Measurements from ENCODE around the gene CNOT4.

The CNOT4 gene

GRCh38 chr7:135409845-135410542 lies 99.9 kb downstream of the CNOT4 start:
- no peak overlapping the region for H3K27ac ChIP-seq

DNA sequence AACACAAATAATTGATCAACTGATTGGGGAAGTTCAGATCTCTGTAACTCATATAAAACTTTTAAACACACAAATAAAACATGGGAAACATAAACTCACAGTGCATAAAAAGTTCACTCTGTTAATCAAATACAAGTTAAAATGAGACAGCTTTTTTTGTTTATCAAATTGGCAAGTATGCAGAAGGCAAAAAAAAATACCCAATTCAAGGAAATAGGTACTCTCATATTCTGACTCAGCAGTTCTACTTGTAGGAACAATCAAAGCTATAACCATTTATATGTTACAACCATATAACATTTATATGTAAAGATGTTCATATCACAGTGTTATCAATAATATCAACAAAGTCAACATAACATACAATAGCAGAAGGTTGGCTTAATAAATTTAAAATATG lies 102.0 kb downstream of the CNOT4 start:
- TF ChIP-seq, protein P1, sequence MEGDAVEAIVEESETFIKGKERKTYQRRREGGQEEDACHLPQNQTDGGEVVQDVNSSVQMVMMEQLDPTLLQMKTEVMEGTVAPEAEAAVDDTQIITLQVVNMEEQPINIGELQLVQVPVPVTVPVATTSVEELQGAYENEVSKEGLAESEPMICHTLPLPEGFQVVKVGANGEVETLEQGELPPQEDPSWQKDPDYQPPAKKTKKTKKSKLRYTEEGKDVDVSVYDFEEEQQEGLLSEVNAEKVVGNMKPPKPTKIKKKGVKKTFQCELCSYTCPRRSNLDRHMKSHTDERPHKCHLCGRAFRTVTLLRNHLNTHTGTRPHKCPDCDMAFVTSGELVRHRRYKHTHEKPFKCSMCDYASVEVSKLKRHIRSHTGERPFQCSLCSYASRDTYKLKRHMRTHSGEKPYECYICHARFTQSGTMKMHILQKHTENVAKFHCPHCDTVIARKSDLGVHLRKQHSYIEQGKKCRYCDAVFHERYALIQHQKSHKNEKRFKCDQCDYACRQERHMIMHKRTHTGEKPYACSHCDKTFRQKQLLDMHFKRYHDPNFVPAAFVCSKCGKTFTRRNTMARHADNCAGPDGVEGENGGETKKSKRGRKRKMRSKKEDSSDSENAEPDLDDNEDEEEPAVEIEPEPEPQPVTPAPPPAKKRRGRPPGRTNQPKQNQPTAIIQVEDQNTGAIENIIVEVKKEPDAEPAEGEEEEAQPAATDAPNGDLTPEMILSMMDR (IDR thresholded peaks at IDR 0.05) = no peak
- Histone ChIP-seq H3K4me3 (ENCODE audit: low read depth in 1 of 2, low read length in 1 of 2) (no peak overlapping the region), H3K9me3 (no peaks in the 10 kb centered on the region), H3K27ac (no peak overlapping the region), H3K27me3 (no peaks in the 10 kb centered on the region), H3K4me1 (ENCODE audit: control insufficient read depth in 1 of 2, insufficient read depth in 1 of 2, low read depth in 1 of 2, low read length in 1 of 2) (no peaks in the 10 kb centered on the region), H3K36me3 (peaks cover 39% of the 10 kb centered on the region)

More at GRCh38 chr7:135409845-135410542, 99.9 kb downstream of the CNOT4 start:
- H3K36me3 ChIP-seq = peaks cover 41% of the 10 kb centered on the region
- H3K4me3 ChIP-seq (ENCODE audit: low read depth in 1 of 2, low read length in 1 of 2) = no peak overlapping the region
- no peaks in the 10 kb centered on the region for H3K4me1 ChIP-seq (ENCODE audit: control insufficient read depth in 1 of 2, insufficient read depth in 1 of 2, low read depth in 1 of 2, low read length in 1 of 2)
- H3K27me3 ChIP-seq = no peaks in the 10 kb centered on the region
- TF ChIP-seq, protein P1 (IDR thresholded peaks at IDR 0.05) = no peak
- no peaks in the 10 kb centered on the region for H3K9me3 ChIP-seq

DNA sequence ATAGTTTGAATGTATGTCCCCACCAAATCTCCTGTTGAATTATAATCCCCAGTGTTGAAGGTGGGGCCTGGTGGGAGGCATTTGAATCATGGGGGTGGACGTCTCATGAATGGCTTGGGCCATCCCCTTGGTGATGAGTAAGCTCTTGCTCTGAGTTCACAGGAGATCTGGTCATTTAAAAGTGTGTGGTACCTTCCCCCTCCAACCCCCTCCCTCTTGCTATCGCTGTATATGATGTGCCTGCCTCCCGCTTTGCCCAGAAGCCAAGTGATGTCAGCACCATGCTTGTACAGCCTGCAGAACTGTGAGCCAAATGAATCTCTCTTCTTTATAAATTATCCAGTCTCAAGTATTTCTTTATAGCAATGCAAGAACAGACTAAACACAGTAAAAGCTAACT lies 103.0 kb downstream of the CNOT4 start:
- no peak overlapping the region for H3K4me3 ChIP-seq (ENCODE audit: low read depth in 1 of 2, low read length in 1 of 2)
- H3K27me3 ChIP-seq = no peaks in the 10 kb centered on the region
- H3K27ac ChIP-seq = no peak overlapping the region
- TF ChIP-seq, protein P1 (IDR thresholded peaks at IDR 0.05) = no peak
- H3K4me1 ChIP-seq (ENCODE audit: control insufficient read depth in 1 of 2, insufficient read depth in 1 of 2, low read depth in 1 of 2, low read length in 1 of 2) = no peaks in the 10 kb centered on the region
- peaks cover 34% of the 10 kb centered on the region for H3K36me3 ChIP-seq
- no peaks in the 10 kb centered on the region for H3K9me3 ChIP-seq

DNA sequence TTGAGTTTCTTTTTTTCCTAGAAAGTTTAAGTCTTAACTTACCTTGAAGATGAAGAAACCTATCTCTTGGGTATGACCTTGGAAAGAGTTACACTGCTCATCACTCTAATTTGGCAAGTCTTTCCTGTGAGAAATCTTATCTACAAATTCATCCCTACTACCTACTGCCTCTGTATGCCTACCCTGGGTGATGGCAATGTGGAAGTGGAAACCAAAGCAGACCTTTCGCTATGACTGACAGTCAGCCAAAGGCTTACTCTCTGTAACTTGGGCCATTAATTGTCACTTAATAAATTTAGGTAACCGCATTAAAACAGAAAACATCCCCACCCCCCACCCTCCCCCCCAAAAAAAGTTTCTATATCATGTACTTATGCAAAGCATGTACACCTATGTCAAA lies 103.9 kb downstream of the CNOT4 start:
- H3K36me3 ChIP-seq = peaks cover 34% of the 10 kb centered on the region
- H3K9me3 ChIP-seq = no peaks in the 10 kb centered on the region
- no peaks in the 10 kb centered on the region for H3K27me3 ChIP-seq
- H3K4me3 ChIP-seq (ENCODE audit: low read depth in 1 of 2, low read length in 1 of 2) = no peak overlapping the region
- H3K27ac ChIP-seq = no peak overlapping the region
- H3K4me1 ChIP-seq (ENCODE audit: control insufficient read depth in 1 of 2, insufficient read depth in 1 of 2, low read depth in 1 of 2, low read length in 1 of 2) = no peaks in the 10 kb centered on the region
- TF ChIP-seq, protein P1 (IDR thresholded peaks at IDR 0.05) = no peak

- Histone ChIP-seq H3K4me1 (ENCODE audit: control insufficient read depth in 1 of 2, insufficient read depth in 1 of 2, low read depth in 1 of 2, low read length in 1 of 2) (no peaks in the 10 kb centered on the region), H3K36me3 (peaks cover 21% of the 10 kb centered on the region), H3K27me3 (no peaks in the 10 kb centered on the region), H3K9me3 (no peaks in the 10 kb centered on the region), H3K27ac (no peak overlapping the region), H3K4me3 (ENCODE audit: low read depth in 1 of 2, low read length in 1 of 2) (no peak overlapping the region)
- TF ChIP-seq, protein P1 (IDR thresholded peaks at IDR 0.05) = no peak
These were observed 106.6 kb downstream of the CNOT4 start for GRCh38 chr7:135403302-135403701.
